Panc1 (cell line): ENCODE results near the gene TOB2. TPM values are rescaled to one million over a fixed set of nuclear protein-coding genes. Genes with fewer than 3 reads are reported as not detected.

Experiments
- ATAC-seq: fragments of 200-7000 bp; cut with Tn5 transposase; 2 replicates; pipeline ENCODE4 v1.9.1; 2020; ENCODE audit warnings: mild to moderate bottlenecking, moderate library complexity
- BruUV-seq: library from RNA; stranded (reverse); fragments of 400-500 nt; replicated peaks from 2 replicates; lab custom pipeline; 2021; lab: Mats Ljungman, UMichigan
- CTCF ChIA-PET: fragments of 300-600 bp; sonication (Branson Sonifier 250); formaldehyde crosslinking; loops from one replicate; lab custom pipeline; 2022; ENCODE audit warnings: antibody characterized with exemption; lab: Charles Lee
- POLR2A ChIA-PET: fragments of 300-600 bp; sonication (Branson Sonifier 250); formaldehyde crosslinking; loops from one replicate; lab custom pipeline; 2022; ENCODE audit warnings: antibody characterized with exemption; lab: Charles Lee
- DNase-seq: peaks from one replicate; pipeline ENCODE4 v3.0.0-alpha.2; 2010; ENCODE audit warnings: low read depth, low spot score
- H3K27ac ChIP-seq: 2 replicates; pipeline ENCODE4 v1.5.1; 2011; ENCODE audit warnings: mild to moderate bottlenecking, low read length, inconsistent platforms
- H3K27me3 ChIP-seq: fragments of 200-500 bp; sonication (Bioruptor generic); 2 replicates; pipeline ENCODE4 v1.6.0; 2014; ENCODE audit warnings: low read length, inconsistent platforms; ENCODE audit not compliant: control insufficient read depth, insufficient read depth
- H3K36me3 ChIP-seq: fragments of 200-500 bp; sonication (Bioruptor generic); 2 replicates; pipeline ENCODE4 v1.5.1; 2014; ENCODE audit warnings: inconsistent platforms, mild to moderate bottlenecking, low read length, moderate library complexity; ENCODE audit not compliant: control insufficient read depth, insufficient read depth
- H3K4me1 ChIP-seq: 2 replicates; pipeline ENCODE4 v1.5.1; 2011; ENCODE audit warnings: inconsistent platforms, mild to moderate bottlenecking, low read length, moderate library complexity; ENCODE audit not compliant: control insufficient read depth, insufficient read depth
- H3K4me3 ChIP-seq, 2 experiments: 2 replicates each; pipeline ENCODE4 v1.5.1; 2011 to 2012; ENCODE audit warnings: low read depth in 2 of 2, low read length in 2 of 2, mild to moderate bottlenecking in 2 of 2, inconsistent platforms in 1 of 2, moderate library complexity in 1 of 2
- H3K9me3 ChIP-seq: fragments of 200-500 bp; sonication (Bioruptor generic); 2 replicates; pipeline ENCODE4 v1.5.1; 2014; ENCODE audit warnings: low read depth, mild to moderate bottlenecking, inconsistent platforms, low read length, moderate library complexity; ENCODE audit not compliant: control insufficient read depth, insufficient read depth
- CTCF ChIP-seq: fragments of 450-650 bp; IDR thresholded peaks from 2 replicates; pipeline ENCODE4 v1.5.1; 2017; ENCODE audit warnings: mild to moderate bottlenecking
- POLR2AphosphoS5 ChIP-seq: IDR thresholded peaks from 2 replicates; pipeline ENCODE4 v1.6.1; 2012; ENCODE audit warnings: mild to moderate bottlenecking, low read depth, low read length, moderate library complexity
- REST ChIP-seq, 2 experiments: IDR thresholded peaks; 2 replicates each; pipeline ENCODE4 v1.6.1; 2011 to 2012; ENCODE audit warnings: low read depth in 2 of 2, control low read depth in 1 of 2, low read length in 1 of 2, mild to moderate bottlenecking in 1 of 2, moderate library complexity in 1 of 2; ENCODE audit not compliant: insufficient read depth in 1 of 2
- TCF7L2 ChIP-seq: IDR thresholded peaks from 2 replicates; pipeline ENCODE4 v1.6.1; 2011; ENCODE audit warnings: mild to moderate bottlenecking, low read depth, low read length, inconsistent platforms
- in situ Hi-C: cut with HindIII; loops from 2 replicates; pipeline ENCODE4 v1.10.0; 2016; ENCODE audit warnings: low sequenced_read_pairs, low pct_unique_long_range_greater_than_20kb
- intact Hi-C: fragments of 100-400 bp; cut with micrococcal nuclease; formaldehyde crosslinking; loops from one replicate; pipeline ENCODE4 v1.10.0; 2022; ENCODE audit not compliant: unreplicated experiment
- total RNA-seq: library from RNA; stranded (reverse); gene quantifications from one replicate; pipeline ENCODE4 v1.2.1, GENCODE V29; 2021; ENCODE audit not compliant: unreplicated experiment

Gene TOB2
- total RNA-seq, 1 experiment from 2014 or later: 43.6 TPM

GRCh38 chr22:41445129-41446056, 1.2 kb downstream of the TOB2 start:
- no TSS peak for BruUV-seq

GRCh38 chr22:41444360-41445128, 2.1 kb downstream of the TOB2 start:
- CTCF ChIA-PET: no interaction called here
- H3K27me3 ChIP-seq: no peaks in the 10 kb centered on the region

More at GRCh38 chr22:41445129-41446056, 1.2 kb downstream of the TOB2 start:
- no peak for ATAC-seq
- Histone ChIP-seq H3K9me3 (no peaks in the 10 kb centered on the region), H3K4me1 (peaks cover 6% of the 10 kb centered on the region; the same call in 1 of the 2 replicates), H3K27ac (peak overlapping the region; percentile 91), H3K36me3 (peaks cover 5% of the 10 kb centered on the region), H3K27me3 (no peaks in the 10 kb centered on the region), H3K4me3 (peak overlapping the region; percentile 81 to 96)
- TF ChIP-seq REST (IDR thresholded peaks at IDR 0.05; ENCODE audit: insufficient read depth in 1 of 2, low read depth in 2 of 2, low read length in 1 of 2): no peak
- ChIA-PET CTCF (no interaction called here), POLR2A (interaction anchor here (0.6 to 1.5 kb wide), 2 partner anchors 23 to 485 kb away, joined by 3 to 14 read pairs; partner anchors contain the start of genes ACO2 and PHF5A)
- in situ Hi-C loops (no loop called here), intact Hi-C loops (no loop called here)
- no peak for DNase-seq

More at GRCh38 chr22:41444360-41445128, 2.1 kb downstream of the TOB2 start:
- BruUV-seq: TSS peak; percentile 72
- Histone ChIP-seq H3K9me3 (no peaks in the 10 kb centered on the region), H3K36me3 (peaks cover 5% of the 10 kb centered on the region), H3K4me3 (peak overlapping the region; percentile 81 to 96), H3K4me1 (peaks cover 6% of the 10 kb centered on the region; the same call in 1 of the 2 replicates), H3K27ac (peak overlapping the region; percentile 91)
- TF ChIP-seq CTCF (no peak), TCF7L2 (no peak), REST (IDR thresholded peaks at IDR 0.05; ENCODE audit: insufficient read depth in 1 of 2, low read depth in 2 of 2, low read length in 1 of 2) (no peak), POLR2AphosphoS5 (peak; percentile 65)
- ATAC-seq: peak; percentile 77
- POLR2A ChIA-PET: no interaction called here
- in situ Hi-C loops: no loop called here
- DNase-seq: peak; percentile 75
- intact Hi-C loops: no loop called here
